Measurements from ENCODE around the gene LRRN4. TPM values are rescaled to one million over a fixed set of nuclear protein-coding genes. Genes with fewer than 3 reads are reported as not detected.
A peak's percentile ranks its signal among the peaks of the same experiment; 100 is the strongest.

The LRRN4 gene
- total and polyA plus RNA-seq, 2 of the 8 experiments (the other 6 are each of a cell fraction or from before 2014, with no cell fraction given): 0.21 to 0.89 TPM

DNA sequence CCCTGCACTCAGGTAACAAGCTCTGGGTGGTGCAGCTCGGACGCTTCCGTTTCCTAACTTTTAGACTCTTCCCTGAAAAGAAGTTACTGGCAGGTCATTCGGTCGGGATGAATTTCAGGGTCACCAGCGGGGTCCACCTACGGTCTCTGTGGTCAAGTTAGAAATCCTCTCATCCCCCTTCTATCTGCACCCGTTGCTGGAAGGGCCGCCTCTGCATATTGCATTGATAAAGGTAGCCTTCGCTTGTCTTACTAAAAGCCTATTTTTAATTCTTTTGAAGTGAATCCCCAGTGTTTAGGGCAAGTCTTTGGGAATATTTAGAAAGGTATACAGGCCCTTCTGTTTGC lies 47.3 kb downstream of the LRRN4 start:
- no peak overlapping the region for H2AK5ac ChIP-seq (ENCODE audit: low read depth, low read length)
- peak overlapping the region; percentile 34 to 96 (median 90); a peak in 6 of 7 replicates for H3K9ac ChIP-seq (replicated peaks in 1 of 4; ENCODE audit: extremely low read depth in 1 of 4, low read depth in 3 of 4, low read length in 3 of 4)
- no peak overlapping the region for H3K14ac ChIP-seq (ENCODE audit: insufficient read length)
- ChIA-PET CTCF (ENCODE audit: partially characterized antibody) (no interaction called here), POLR2A (ENCODE audit: partially characterized antibody) (interaction anchor here (0.8 to 1.3 kb wide), 3 partner anchors 18 to 57 kb away, joined by 4 read pairs; no protein-coding TSS in a partner anchor)
- no peak overlapping the region for H4K5ac ChIP-seq (ENCODE audit: insufficient read length, low read depth, low read length)
- H2BK15ac ChIP-seq (ENCODE audit: low read length): no peak overlapping the region
- no peak for FAIRE-seq
- H3K56ac ChIP-seq (replicated peaks; ENCODE audit: insufficient read length, low read depth, low read length): no peak overlapping the region
- no peak for TF ChIP-seq GABPA (IDR thresholded peaks at IDR 0.05; ENCODE audit: borderline replicate concordance, insufficient read depth, low read length)
- no peak for TF ChIP-seq CHD1 (IDR thresholded peaks at IDR 0.05; ENCODE audit: low read depth, low read length)
- no peak for TF ChIP-seq EZH2 (IDR thresholded peaks at IDR 0.05; ENCODE audit: low read depth, low read length, severe bottlenecking)
- peak; percentile 17 for TF ChIP-seq ASH2L (IDR thresholded peaks at IDR 0.05; ENCODE audit: low read length)
- TF ChIP-seq, protein P1, sequence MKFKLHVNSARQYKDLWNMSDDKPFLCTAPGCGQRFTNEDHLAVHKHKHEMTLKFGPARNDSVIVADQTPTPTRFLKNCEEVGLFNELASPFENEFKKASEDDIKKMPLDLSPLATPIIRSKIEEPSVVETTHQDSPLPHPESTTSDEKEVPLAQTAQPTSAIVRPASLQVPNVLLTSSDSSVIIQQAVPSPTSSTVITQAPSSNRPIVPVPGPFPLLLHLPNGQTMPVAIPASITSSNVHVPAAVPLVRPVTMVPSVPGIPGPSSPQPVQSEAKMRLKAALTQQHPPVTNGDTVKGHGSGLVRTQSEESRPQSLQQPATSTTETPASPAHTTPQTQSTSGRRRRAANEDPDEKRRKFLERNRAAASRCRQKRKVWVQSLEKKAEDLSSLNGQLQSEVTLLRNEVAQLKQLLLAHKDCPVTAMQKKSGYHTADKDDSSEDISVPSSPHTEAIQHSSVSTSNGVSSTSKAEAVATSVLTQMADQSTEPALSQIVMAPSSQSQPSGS (IDR thresholded peaks at IDR 0.05; ENCODE audit: low read length): no peak
- no peak overlapping the region for H2BK5ac ChIP-seq (ENCODE audit: low read depth, low read length)
- H3K36me3 ChIP-seq (ENCODE audit: control insufficient read depth in 2 of 4, insufficient read depth in 4 of 4, low read length in 3 of 4): peaks cover 7 to 18% (median 10%) of the 10 kb centered on the region in 4 experiments; a peak in 5 of 8 replicates
- peak overlapping the region; percentile 89 to 91 for H3K4me2 ChIP-seq (ENCODE audit: insufficient read depth in 1 of 2, low read depth in 2 of 2, low read length in 2 of 2)
- H3K4me1 ChIP-seq (replicated peaks in 1 of 4; ENCODE audit: control insufficient read depth in 3 of 4, insufficient read depth in 4 of 4, low read length in 3 of 4): peaks cover 0 to 6% (median 3%) of the 10 kb centered on the region in 4 experiments; a peak in 5 of 7 replicates
- peak overlapping the region; percentile 85 for H4K8ac ChIP-seq (ENCODE audit: extremely low read depth, insufficient read depth, low read length)
- no peak overlapping the region for H3K18ac ChIP-seq (ENCODE audit: extremely low read depth, low read length)
- H3K27me3 ChIP-seq (replicated peaks in 1 of 4; ENCODE audit: control insufficient read depth in 3 of 4, extremely low read depth in 1 of 4, insufficient read depth in 3 of 4, low read length in 3 of 4): no peaks in the 10 kb centered on the region
- no peak overlapping the region for H3K4ac ChIP-seq (replicated peaks; ENCODE audit: insufficient read length, low read depth, low read length)
- no peak overlapping the region for H2BK120ac ChIP-seq (replicated peaks; ENCODE audit: low read depth, low read length)
- H2BK12ac ChIP-seq (ENCODE audit: low read depth, low read length): no peak overlapping the region
- DNase-seq (ENCODE audit: low read depth in 1 of 2, low spot score in 2 of 2): no peak
- H4K20me1 ChIP-seq (replicated peaks in 1 of 2; ENCODE audit: control insufficient read depth in 1 of 2, insufficient read depth in 2 of 2, low read length in 2 of 2): peaks cover 2% of the 10 kb centered on the region in 2 experiments
- H3K79me1 ChIP-seq (ENCODE audit: low read depth, low read length): peaks cover 2% of the 10 kb centered on the region; the same call in 1 of the 2 replicates
- H2BK20ac ChIP-seq (ENCODE audit: low read length): no peak overlapping the region
- 5% methylated on average over 10 of the region's 10 CpGs; no CpG with 5 or more reads in 1 of the 2 experiments for whole genome bisulfite sequencing, 2 experiments (ENCODE audit: extremely low coverage in 1 of 2, insufficient coverage in 1 of 2, insufficient read length in 1 of 2, insufficient replicate concordance in 2 of 2, low coverage in 1 of 2, low lambda C conversion rate in 2 of 2, missing lambda C conversion rate in 1 of 2)
- peaks cover 11 to 26% of the 10 kb centered on the region in 2 experiments for H3K79me2 ChIP-seq (ENCODE audit: control insufficient read depth in 1 of 2, insufficient read depth in 2 of 2, low read length in 2 of 2)
- H3K9me3 ChIP-seq (ENCODE audit: insufficient read depth in 2 of 2, low read depth in 1 of 2, low read length in 1 of 2): no peaks in the 10 kb centered on the region
- H3K27ac ChIP-seq (ENCODE audit: low read depth, low read length): peak overlapping the region; percentile 83; the same call in 1 of the 2 replicates
- H3K23me2 ChIP-seq (ENCODE audit: low read depth, low read length): peaks cover 3% of the 10 kb centered on the region; the same call in 1 of the 2 replicates
- no peak overlapping the region for H4K91ac ChIP-seq (replicated peaks; ENCODE audit: insufficient read length, low read length)
- peak overlapping the region; percentile 79 to 95 (median 82) for H3K4me3 ChIP-seq (ENCODE audit: extremely low read depth in 1 of 4, insufficient read depth in 2 of 4, low read depth in 3 of 4, low read length in 4 of 4)
- H3K23ac ChIP-seq (ENCODE audit: insufficient read length): no peak overlapping the region
- H2AFZ ChIP-seq (ENCODE audit: low read length): no peak overlapping the region

Data from H1 (cell line).